ENCODE measurements around the gene LPP. TPM values are rescaled to one million over a fixed set of nuclear protein-coding genes. Genes with fewer than 3 reads are reported as not detected.

LPP gene
- total RNA-seq, 1 donor from 2014 or later: 222 TPM

DNA sequence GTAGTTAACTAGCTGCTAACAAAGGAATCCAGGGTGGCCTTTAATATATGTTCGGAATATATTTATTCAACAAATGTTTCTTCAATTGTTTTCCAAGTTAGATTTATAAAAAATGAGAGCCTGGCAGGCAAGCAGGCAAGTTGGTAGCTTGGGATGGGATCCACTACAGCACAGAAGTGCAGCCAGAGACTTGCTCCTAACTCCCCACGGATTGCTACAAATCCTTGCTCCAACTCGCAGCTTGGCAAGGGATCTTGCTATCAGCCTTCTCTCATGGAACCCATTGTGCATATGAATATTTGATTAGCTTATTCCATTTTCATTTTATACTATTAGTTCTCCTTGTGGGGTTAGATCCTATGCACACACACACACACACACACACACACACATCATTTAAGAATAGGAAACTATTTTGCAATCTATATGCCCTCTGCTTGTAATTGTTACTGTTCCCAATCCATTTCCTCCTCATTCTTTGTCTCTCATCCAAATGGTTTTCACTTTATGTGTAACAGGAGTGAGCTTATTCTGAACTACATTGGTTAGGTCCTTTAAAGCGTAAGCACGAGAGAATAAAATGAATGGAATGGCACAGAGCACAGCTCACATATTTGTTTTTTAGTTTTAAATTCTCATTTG lies 505.6 kb downstream of the LPP start:
- Mint-ChIP-seq H3K4me1 (ENCODE audit: low read depth, unreplicated experiment) (peaks cover 4% of the 10 kb centered on the region), H3K36me3 (ENCODE audit: low read depth, unreplicated experiment) (no peaks in the 10 kb centered on the region), H3K4me3 (ENCODE audit: unreplicated experiment) (no peak overlapping the region), H3K9me3 (ENCODE audit: unreplicated experiment) (no peaks in the 10 kb centered on the region), H3K27me3 (ENCODE audit: low read depth, unreplicated experiment) (no peaks in the 10 kb centered on the region), H3K27ac (ENCODE audit: unreplicated experiment) (no peak overlapping the region)
- H3K79me2 ChIP-seq (ENCODE audit: insufficient read depth, low read length): peaks cover 77% of the 10 kb centered on the region
- no peak overlapping the region for H3K9ac ChIP-seq (ENCODE audit: low read length)
- no peak overlapping the region for H3K4me2 ChIP-seq (ENCODE audit: low read length)
- H2AFZ ChIP-seq (ENCODE audit: low read depth, low read length): no peak overlapping the region
- H3K4me1 ChIP-seq (ENCODE audit: insufficient read depth, low read length): peaks cover 6% of the 10 kb centered on the region
- H3K27ac ChIP-seq (ENCODE audit: low read depth, low read length): no peak overlapping the region
- DNase-seq (ENCODE audit: low read depth) (no peak), FAIRE-seq (no peak)
- peaks cover 74% of the 10 kb centered on the region for H4K20me1 ChIP-seq (ENCODE audit: insufficient read depth, low read length)
- no peak overlapping the region for H3K4me3 ChIP-seq (ENCODE audit: insufficient read depth, low read depth, low read length)
- no peaks in the 10 kb centered on the region for H3K36me3 ChIP-seq (ENCODE audit: insufficient read depth, low read length)
- H3K9me3 ChIP-seq (ENCODE audit: insufficient read depth, low read depth, low read length): no peaks in the 10 kb centered on the region
- no peaks in the 10 kb centered on the region for H3K27me3 ChIP-seq (ENCODE audit: insufficient read depth, low read length)
- no peak for TF ChIP-seq EZH2 (IDR thresholded peaks at IDR 0.05; ENCODE audit: insufficient read depth, low read length)
- TF ChIP-seq, protein P1, sequence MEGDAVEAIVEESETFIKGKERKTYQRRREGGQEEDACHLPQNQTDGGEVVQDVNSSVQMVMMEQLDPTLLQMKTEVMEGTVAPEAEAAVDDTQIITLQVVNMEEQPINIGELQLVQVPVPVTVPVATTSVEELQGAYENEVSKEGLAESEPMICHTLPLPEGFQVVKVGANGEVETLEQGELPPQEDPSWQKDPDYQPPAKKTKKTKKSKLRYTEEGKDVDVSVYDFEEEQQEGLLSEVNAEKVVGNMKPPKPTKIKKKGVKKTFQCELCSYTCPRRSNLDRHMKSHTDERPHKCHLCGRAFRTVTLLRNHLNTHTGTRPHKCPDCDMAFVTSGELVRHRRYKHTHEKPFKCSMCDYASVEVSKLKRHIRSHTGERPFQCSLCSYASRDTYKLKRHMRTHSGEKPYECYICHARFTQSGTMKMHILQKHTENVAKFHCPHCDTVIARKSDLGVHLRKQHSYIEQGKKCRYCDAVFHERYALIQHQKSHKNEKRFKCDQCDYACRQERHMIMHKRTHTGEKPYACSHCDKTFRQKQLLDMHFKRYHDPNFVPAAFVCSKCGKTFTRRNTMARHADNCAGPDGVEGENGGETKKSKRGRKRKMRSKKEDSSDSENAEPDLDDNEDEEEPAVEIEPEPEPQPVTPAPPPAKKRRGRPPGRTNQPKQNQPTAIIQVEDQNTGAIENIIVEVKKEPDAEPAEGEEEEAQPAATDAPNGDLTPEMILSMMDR (IDR thresholded peaks at IDR 0.05; ENCODE audit: insufficient read depth, low read depth, low read length): no peak

DNA sequence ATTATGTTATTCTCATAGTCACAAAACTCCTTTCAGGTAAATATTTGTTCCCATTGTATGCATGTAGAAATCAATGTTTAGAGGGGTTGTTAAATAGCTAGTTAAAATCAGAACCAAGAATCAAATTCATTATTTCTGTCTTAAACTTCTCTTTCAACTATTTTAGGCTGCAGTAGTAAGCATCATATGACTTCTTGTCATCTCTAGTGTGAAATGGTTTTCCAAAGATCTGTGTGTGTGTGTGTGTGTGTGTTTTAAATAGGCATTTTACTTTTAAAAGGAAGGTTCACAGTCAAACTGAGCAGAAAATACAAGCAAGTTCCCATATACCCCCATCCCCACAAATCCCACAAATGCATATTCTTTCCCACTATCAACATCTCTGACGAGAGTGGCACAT lies 506.5 kb downstream of the LPP start:
- H4K20me1 ChIP-seq (ENCODE audit: insufficient read depth, low read length): peaks cover 71% of the 10 kb centered on the region
- H3K36me3 ChIP-seq (ENCODE audit: insufficient read depth, low read length): no peaks in the 10 kb centered on the region
- Mint-ChIP-seq H3K27ac (ENCODE audit: unreplicated experiment) (no peak overlapping the region), H3K9me3 (ENCODE audit: unreplicated experiment) (no peaks in the 10 kb centered on the region), H3K36me3 (ENCODE audit: low read depth, unreplicated experiment) (no peaks in the 10 kb centered on the region), H3K27me3 (ENCODE audit: low read depth, unreplicated experiment) (no peaks in the 10 kb centered on the region), H3K4me1 (ENCODE audit: low read depth, unreplicated experiment) (peaks cover 4% of the 10 kb centered on the region), H3K4me3 (ENCODE audit: unreplicated experiment) (no peak overlapping the region)
- FAIRE-seq: no peak
- TF ChIP-seq EZH2 (IDR thresholded peaks at IDR 0.05; ENCODE audit: insufficient read depth, low read length): no peak
- TF ChIP-seq, protein P1 (IDR thresholded peaks at IDR 0.05; ENCODE audit: insufficient read depth, low read depth, low read length): no peak
- H3K9me3 ChIP-seq (ENCODE audit: insufficient read depth, low read depth, low read length): no peaks in the 10 kb centered on the region
- H3K9ac ChIP-seq (ENCODE audit: low read length): no peak overlapping the region
- H3K4me2 ChIP-seq (ENCODE audit: low read length): no peak overlapping the region
- no peak overlapping the region for H2AFZ ChIP-seq (ENCODE audit: low read depth, low read length)
- peaks cover 81% of the 10 kb centered on the region for H3K79me2 ChIP-seq (ENCODE audit: insufficient read depth, low read length)
- no peak overlapping the region for H3K4me3 ChIP-seq (ENCODE audit: insufficient read depth, low read depth, low read length)
- H3K27ac ChIP-seq (ENCODE audit: low read depth, low read length): no peak overlapping the region
- peaks cover 6% of the 10 kb centered on the region for H3K4me1 ChIP-seq (ENCODE audit: insufficient read depth, low read length)
- no peak for DNase-seq (ENCODE audit: low read depth)
- no peaks in the 10 kb centered on the region for H3K27me3 ChIP-seq (ENCODE audit: insufficient read depth, low read length)

DNA sequence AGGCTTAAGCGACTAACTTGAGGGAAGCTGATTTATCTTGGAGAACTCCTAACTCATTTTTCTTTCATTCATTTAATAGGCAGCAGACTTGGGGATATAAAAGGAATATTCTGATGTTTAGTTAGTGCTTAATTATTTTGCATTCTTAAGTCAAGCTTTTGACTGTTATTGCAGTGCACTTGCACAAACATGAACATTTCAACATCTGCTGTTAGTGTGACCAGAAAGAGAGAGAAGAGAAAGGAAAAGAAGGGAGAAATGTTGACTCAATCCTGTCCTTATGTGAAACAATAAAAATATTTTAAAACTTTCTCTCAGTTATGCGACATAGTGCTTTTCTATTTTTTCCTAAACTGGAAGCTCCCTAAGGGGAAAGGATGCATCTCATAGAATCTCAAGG lies 507.8 kb downstream of the LPP start:
- no peak overlapping the region for H3K4me3 ChIP-seq (ENCODE audit: insufficient read depth, low read depth, low read length)
- no peak overlapping the region for H2AFZ ChIP-seq (ENCODE audit: low read depth, low read length)
- no peak overlapping the region for H3K9ac ChIP-seq (ENCODE audit: low read length)
- H3K4me1 Mint-ChIP-seq (ENCODE audit: low read depth, unreplicated experiment): peaks cover 4% of the 10 kb centered on the region
- H3K79me2 ChIP-seq (ENCODE audit: insufficient read depth, low read length): peaks cover 80% of the 10 kb centered on the region
- H3K9me3 Mint-ChIP-seq (ENCODE audit: unreplicated experiment): no peaks in the 10 kb centered on the region
- no peaks in the 10 kb centered on the region for H3K27me3 ChIP-seq (ENCODE audit: insufficient read depth, low read length)
- H3K27ac Mint-ChIP-seq (ENCODE audit: unreplicated experiment): no peak overlapping the region
- DNase-seq (ENCODE audit: low read depth) (no peak), FAIRE-seq (no peak)
- H3K36me3 ChIP-seq (ENCODE audit: insufficient read depth, low read length): no peaks in the 10 kb centered on the region
- H4K20me1 ChIP-seq (ENCODE audit: insufficient read depth, low read length): peaks cover 62% of the 10 kb centered on the region
- H3K27ac ChIP-seq (ENCODE audit: low read depth, low read length): no peak overlapping the region
- no peak overlapping the region for H3K4me2 ChIP-seq (ENCODE audit: low read length)
- H3K27me3 Mint-ChIP-seq (ENCODE audit: low read depth, unreplicated experiment): no peaks in the 10 kb centered on the region
- H3K4me3 Mint-ChIP-seq (ENCODE audit: unreplicated experiment): no peak overlapping the region
- no peaks in the 10 kb centered on the region for H3K36me3 Mint-ChIP-seq (ENCODE audit: low read depth, unreplicated experiment)
- peaks cover under 1% of the 10 kb centered on the region for H3K4me1 ChIP-seq (ENCODE audit: insufficient read depth, low read length)
- no peaks in the 10 kb centered on the region for H3K9me3 ChIP-seq (ENCODE audit: insufficient read depth, low read depth, low read length)
- TF ChIP-seq, protein P1 (IDR thresholded peaks at IDR 0.05; ENCODE audit: insufficient read depth, low read depth, low read length): no peak
- TF ChIP-seq EZH2 (IDR thresholded peaks at IDR 0.05; ENCODE audit: insufficient read depth, low read length): no peak
